ENCODE measurements around the gene UBR2. TPM values are rescaled to one million over a fixed set of nuclear protein-coding genes. Genes with fewer than 3 reads are reported as not detected.

UBR2 gene
- total RNA-seq, 1 experiment from 2014 or later = 21.7 TPM

DNA sequence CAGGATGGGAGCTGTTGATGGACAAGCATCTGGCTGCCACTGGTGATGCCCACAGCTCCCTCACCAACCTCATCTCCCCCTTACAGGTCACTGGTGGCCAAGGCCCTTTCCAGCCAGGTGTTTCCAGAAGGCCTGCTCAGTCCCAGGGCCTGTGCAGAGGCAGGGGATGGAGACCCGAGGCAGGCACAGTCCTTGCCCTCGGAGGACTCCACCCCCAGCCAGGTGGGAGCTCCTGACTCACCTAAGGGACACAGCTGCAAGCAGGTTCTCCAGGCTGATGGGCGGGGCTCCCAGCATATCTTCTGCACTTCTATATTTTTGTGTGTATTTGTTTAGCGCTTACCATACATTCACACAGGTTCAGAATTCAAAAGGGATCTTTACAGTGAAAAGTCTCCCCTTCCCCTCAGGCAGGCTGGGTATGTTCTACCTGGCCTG is 141.1 kb downstream of the UBR2 start:
- H3K27ac Mint-ChIP-seq (ENCODE audit: unreplicated experiment) = no peak overlapping the region

DNA sequence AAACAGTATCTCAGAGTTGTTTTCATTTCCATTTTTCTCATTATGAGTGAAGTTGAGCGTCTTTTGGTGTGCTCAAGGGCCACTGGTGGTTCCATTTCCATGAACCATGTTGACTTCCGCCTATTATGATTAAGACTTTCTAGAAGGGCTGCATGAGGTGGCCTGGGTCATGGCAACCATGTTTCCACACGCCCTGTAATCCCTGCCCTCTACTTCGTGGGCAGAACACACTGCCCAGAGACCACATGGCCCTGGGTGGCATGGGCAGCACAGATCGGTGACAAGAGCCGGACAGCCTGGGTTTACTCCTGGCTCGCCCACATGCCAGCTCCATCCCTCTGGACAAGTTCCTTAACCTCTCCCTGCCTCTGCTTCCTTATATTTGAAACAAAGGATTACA is 143.8 kb downstream of the UBR2 start:
- Histone ChIP-seq H3K36me3 (ENCODE audit: control insufficient read depth, insufficient read depth, low read length) (no peaks in the 10 kb centered on the region), H3K27me3 (replicated peaks; ENCODE audit: control insufficient read depth, insufficient read depth, low read length) (no peaks in the 10 kb centered on the region), H3K4me3 (ENCODE audit: low read depth, low read length) (no peak overlapping the region), H3K4me1 (no peaks in the 10 kb centered on the region), H3K9me3 (no peaks in the 10 kb centered on the region)
- TF ChIP-seq, protein P1, sequence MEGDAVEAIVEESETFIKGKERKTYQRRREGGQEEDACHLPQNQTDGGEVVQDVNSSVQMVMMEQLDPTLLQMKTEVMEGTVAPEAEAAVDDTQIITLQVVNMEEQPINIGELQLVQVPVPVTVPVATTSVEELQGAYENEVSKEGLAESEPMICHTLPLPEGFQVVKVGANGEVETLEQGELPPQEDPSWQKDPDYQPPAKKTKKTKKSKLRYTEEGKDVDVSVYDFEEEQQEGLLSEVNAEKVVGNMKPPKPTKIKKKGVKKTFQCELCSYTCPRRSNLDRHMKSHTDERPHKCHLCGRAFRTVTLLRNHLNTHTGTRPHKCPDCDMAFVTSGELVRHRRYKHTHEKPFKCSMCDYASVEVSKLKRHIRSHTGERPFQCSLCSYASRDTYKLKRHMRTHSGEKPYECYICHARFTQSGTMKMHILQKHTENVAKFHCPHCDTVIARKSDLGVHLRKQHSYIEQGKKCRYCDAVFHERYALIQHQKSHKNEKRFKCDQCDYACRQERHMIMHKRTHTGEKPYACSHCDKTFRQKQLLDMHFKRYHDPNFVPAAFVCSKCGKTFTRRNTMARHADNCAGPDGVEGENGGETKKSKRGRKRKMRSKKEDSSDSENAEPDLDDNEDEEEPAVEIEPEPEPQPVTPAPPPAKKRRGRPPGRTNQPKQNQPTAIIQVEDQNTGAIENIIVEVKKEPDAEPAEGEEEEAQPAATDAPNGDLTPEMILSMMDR (IDR thresholded peaks at IDR 0.05; ENCODE audit: insufficient read depth in 1 of 2, low read depth in 1 of 2, low read length in 1 of 2, severe bottlenecking in 1 of 2, unreplicated experiment in 1 of 2) = no peak
- Mint-ChIP-seq H3K36me3 (ENCODE audit: insufficient read depth, unreplicated experiment) (peaks cover 4% of the 10 kb centered on the region), H3K4me1 (ENCODE audit: low read depth, unreplicated experiment) (peaks cover 6% of the 10 kb centered on the region), H3K4me3 (ENCODE audit: unreplicated experiment) (no peak overlapping the region), H3K9me3 (ENCODE audit: unreplicated experiment) (peaks cover 12% of the 10 kb centered on the region), H3K27ac (ENCODE audit: unreplicated experiment) (no peak overlapping the region), H3K27me3 (ENCODE audit: insufficient read depth, unreplicated experiment) (no peaks in the 10 kb centered on the region)
- ChIA-PET POLR2A (no interaction called here), CTCF (interaction anchor here (0.5 kb wide), 1 partner anchor 580 kb away, joined by 3 read pairs; no protein-coding TSS in a partner anchor)
- DNase-seq = no peak
- no TSS peak for BruUV-seq (replicated peaks)
- intact Hi-C loops (cut with micrococcal nuclease; ENCODE audit: unreplicated experiment) = no loop called here

More for the DNA sequence above, 141.1 kb downstream of the UBR2 start:
- H3K4me1 ChIP-seq = no peaks in the 10 kb centered on the region
- no peaks in the 10 kb centered on the region for H3K27me3 Mint-ChIP-seq (ENCODE audit: insufficient read depth, unreplicated experiment)
- no peaks in the 10 kb centered on the region for H3K9me3 ChIP-seq
- no peak overlapping the region for H3K4me3 Mint-ChIP-seq (ENCODE audit: unreplicated experiment)
- intact Hi-C loops (cut with micrococcal nuclease; ENCODE audit: unreplicated experiment) = no loop called here
- H3K27me3 ChIP-seq (replicated peaks; ENCODE audit: control insufficient read depth, insufficient read depth, low read length) = no peaks in the 10 kb centered on the region
- TF ChIP-seq, protein P1 (IDR thresholded peaks at IDR 0.05; ENCODE audit: insufficient read depth in 1 of 2, low read depth in 1 of 2, low read length in 1 of 2, severe bottlenecking in 1 of 2, unreplicated experiment in 1 of 2) = no peak
- peaks cover 4% of the 10 kb centered on the region for H3K36me3 Mint-ChIP-seq (ENCODE audit: insufficient read depth, unreplicated experiment)
- DNase-seq = peak in 1 of 2 experiments; percentile 11
- no peak overlapping the region for H3K4me3 ChIP-seq (ENCODE audit: low read depth, low read length)
- H3K36me3 ChIP-seq (ENCODE audit: control insufficient read depth, insufficient read depth, low read length) = no peaks in the 10 kb centered on the region
- BruUV-seq (replicated peaks) = no TSS peak
- CTCF ChIA-PET = no interaction called here
- POLR2A ChIA-PET = no interaction called here
- no peaks in the 10 kb centered on the region for H3K9me3 Mint-ChIP-seq (ENCODE audit: unreplicated experiment)
- no peaks in the 10 kb centered on the region for H3K4me1 Mint-ChIP-seq (ENCODE audit: low read depth, unreplicated experiment)

DNA sequence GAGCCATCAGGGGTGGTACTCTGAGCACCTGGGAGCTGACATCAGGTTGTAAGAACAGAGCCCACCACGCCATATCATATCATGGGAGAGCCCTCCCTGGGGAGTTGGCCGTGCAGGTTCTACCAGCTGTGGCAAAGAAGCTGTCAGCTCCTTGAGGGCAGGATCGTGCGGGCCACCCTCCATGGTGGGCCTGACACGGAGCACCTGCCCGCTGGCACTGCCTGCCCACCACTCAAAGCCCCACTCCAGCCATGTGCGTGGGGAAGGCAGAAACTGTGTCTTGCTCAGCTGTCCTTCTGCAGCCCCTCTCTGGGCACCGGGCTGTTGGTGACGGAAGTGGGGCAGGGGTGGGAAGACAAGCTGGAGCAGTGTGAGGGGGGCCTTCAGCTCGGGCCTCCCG is 144.3 kb downstream of the UBR2 start:
- intact Hi-C loops (cut with micrococcal nuclease; ENCODE audit: unreplicated experiment) = no loop called here
- BruUV-seq (replicated peaks) = no TSS peak
- CTCF ChIA-PET = interaction anchor here (0.5 kb wide), 1 partner anchor 579 kb away, joined by 3 read pairs; no protein-coding TSS in a partner anchor
- Mint-ChIP-seq H3K4me1 (ENCODE audit: low read depth, unreplicated experiment) (peaks cover 6% of the 10 kb centered on the region), H3K27me3 (ENCODE audit: insufficient read depth, unreplicated experiment) (no peaks in the 10 kb centered on the region), H3K27ac (ENCODE audit: unreplicated experiment) (no peak overlapping the region), H3K4me3 (ENCODE audit: unreplicated experiment) (no peak overlapping the region), H3K9me3 (ENCODE audit: unreplicated experiment) (peaks cover 13% of the 10 kb centered on the region), H3K36me3 (ENCODE audit: insufficient read depth, unreplicated experiment) (peaks cover 4% of the 10 kb centered on the region)
- POLR2A ChIA-PET = no interaction called here
- Histone ChIP-seq H3K4me3 (ENCODE audit: low read depth, low read length) (no peak overlapping the region), H3K9me3 (no peaks in the 10 kb centered on the region), H3K4me1 (no peaks in the 10 kb centered on the region), H3K27me3 (replicated peaks; ENCODE audit: control insufficient read depth, insufficient read depth, low read length) (no peaks in the 10 kb centered on the region), H3K36me3 (ENCODE audit: control insufficient read depth, insufficient read depth, low read length) (no peaks in the 10 kb centered on the region)
- no peak for DNase-seq
- TF ChIP-seq, protein P1 (IDR thresholded peaks at IDR 0.05; ENCODE audit: insufficient read depth in 1 of 2, low read depth in 1 of 2, low read length in 1 of 2, severe bottlenecking in 1 of 2, unreplicated experiment in 1 of 2) = no peak
